RWPE1 (cell line): Measurements from ENCODE around the gene SSBP3.
"Not testable (repeated sequence)": the region's sequence is repeated elsewhere in the genome, so short reads cannot be mapped to it uniquely, and the experiment has no call there.

Experiments used
- CTCF ChIA-PET: fragments of 350-600 bp; sonication (Branson Sonifier 250); formaldehyde crosslinking; extraction: SDS; loops from one replicate; lab custom pipeline; 2021; lab: Yijun Ruan, JAX
- POLR2A ChIA-PET: fragments of 400-600 bp; formaldehyde crosslinking; extraction: SDS; loops from one replicate; lab custom pipeline; 2020; ENCODE audit warnings: antibody characterized with exemption; ENCODE audit not compliant: low non-redundant PET; lab: Yijun Ruan, JAX
- DNase-seq: peaks from one replicate; pipeline ENCODE4 v3.0.0; 2012; ENCODE audit warnings: low spot score
- H3K27ac ChIP-seq: fragments of 450-650 bp; 2 replicates; pipeline ENCODE4 v1.5.1; 2017
- CTCF ChIP-seq: fragments of 450-650 bp; conservative IDR thresholded peaks from 2 replicates; pipeline ENCODE4 v1.5.1; 2017; ENCODE audit warnings: low read depth, mild to moderate bottlenecking

Gene SSBP3

GRCh38 chr1:54406339-54407153 is at the start of gene SSBP3:
Gene SSBP3 (minus strand): TSS chr1:54406394.
- peak; percentile 97 for DNase-seq
- CTCF ChIA-PET: interaction anchor here (0.7 to 2.1 kb wide), 3 partner anchors 72 to 84 kb away, joined by 3 to 18 read pairs (median 4); no protein-coding TSS in a partner anchor
- POLR2A ChIA-PET: interaction anchor here (0.5 to 0.6 kb wide), 2 partner anchors 43 to 334 kb away, joined by 3 read pairs; no protein-coding TSS in a partner anchor
- peak within 1 kb of the TSS; percentile 96 for H3K27ac ChIP-seq
- TF ChIP-seq CTCF: no peak

DNA sequence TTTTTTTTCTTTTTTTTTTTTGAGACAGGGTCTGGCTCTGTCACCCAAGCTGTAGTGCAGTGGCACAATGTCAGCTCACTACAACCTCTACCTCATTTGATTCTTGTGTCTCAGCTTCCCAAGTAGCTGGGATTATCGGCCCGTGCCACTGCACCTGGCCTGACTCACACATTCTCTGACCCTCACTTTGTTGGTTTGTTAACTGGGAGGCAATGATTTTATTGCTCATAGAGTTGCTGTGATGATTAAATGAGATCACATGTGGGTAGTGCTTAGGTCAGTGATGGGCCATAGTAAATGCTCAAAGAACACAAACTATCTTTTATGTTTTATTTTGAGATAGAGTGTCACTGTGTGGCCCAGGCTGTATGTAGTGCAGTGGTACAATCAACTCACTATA is 47.3 kb upstream of the SSBP3 start:
- POLR2A ChIA-PET: no interaction called here
- CTCF ChIA-PET: no interaction called here
- TF ChIP-seq CTCF: no peak
- H3K27ac ChIP-seq: no peak overlapping the region
- DNase-seq: no peak

DNA sequence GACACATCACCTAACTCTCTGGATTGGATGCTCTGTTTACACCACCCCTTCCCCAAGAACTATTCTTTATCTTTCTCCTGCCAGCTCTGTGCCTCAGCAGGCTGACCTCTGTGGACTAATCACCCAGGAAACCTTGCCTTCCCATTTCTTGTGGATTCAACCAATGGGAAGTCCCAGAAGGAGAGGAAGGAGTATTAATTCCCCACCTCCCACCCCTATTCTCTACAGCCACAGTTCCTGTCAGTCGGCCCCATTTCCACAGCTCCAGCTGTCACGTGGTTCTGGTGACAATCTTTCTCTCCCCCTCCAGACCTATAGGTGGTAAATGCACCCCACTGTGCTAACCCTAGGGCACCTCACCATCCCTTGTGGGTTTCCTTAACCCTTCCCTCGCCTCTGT is 46.8 kb upstream of the SSBP3 start:
- no peak for DNase-seq
- ChIA-PET POLR2A (no interaction called here), CTCF (no interaction called here)
- no peak for TF ChIP-seq CTCF
- no peak overlapping the region for H3K27ac ChIP-seq

DNA sequence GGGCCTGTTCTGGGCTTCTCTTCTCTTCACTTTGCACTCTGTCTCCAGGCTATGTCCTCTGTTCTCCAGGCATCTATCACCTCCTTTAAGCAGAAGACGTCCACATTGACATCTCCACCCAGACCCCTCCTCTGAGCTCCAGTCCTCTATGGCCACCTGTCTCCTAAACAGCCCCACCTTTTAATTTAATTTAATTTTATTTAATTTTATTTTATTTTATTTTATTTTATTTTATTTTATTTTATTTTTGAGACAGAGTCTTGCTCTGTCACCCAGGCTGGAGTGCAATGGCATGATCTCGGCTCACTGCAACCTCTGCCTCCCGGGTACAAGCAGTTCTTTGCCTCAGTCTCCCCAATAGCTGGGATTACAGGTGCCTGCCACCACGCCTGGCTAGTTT is 43.2 kb upstream of the SSBP3 start:
- POLR2A ChIA-PET, H3K27ac ChIP-seq, CTCF ChIA-PET, DNase-seq: not testable (repeated sequence)

- H3K27ac ChIP-seq, POLR2A ChIA-PET, CTCF ChIA-PET, DNase-seq: not testable (repeated sequence)
These were observed 42.6 kb upstream of the SSBP3 start for GRCh38 chr1:54448801-54449200.

GRCh38 chr1:54447081-54447480 is 40.9 kb upstream of the SSBP3 start:
- H3K27ac ChIP-seq, DNase-seq, CTCF ChIA-PET, POLR2A ChIA-PET: not testable (repeated sequence)

DNA sequence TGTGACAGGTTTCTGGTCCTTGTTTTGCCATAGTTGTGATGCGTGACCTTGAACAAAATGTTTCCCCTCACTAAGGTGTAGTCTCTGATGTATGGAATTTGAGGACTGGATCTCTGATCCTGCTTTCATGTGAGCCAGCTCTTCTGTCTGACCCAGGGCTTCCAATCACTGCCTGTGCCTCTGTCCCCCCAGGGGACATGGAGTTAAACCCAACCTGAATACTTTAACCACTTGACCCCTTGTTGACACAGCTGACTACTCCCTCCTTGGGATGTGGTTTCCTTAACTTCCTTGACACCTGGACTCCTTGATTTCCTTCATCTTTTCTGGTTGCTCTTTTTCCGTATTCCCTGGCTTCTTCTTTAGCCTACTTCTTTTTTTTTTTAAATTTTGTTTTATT is 36.0 kb upstream of the SSBP3 start:
- ChIA-PET CTCF (interaction anchor here (0.6 to 0.7 kb wide), 2 partner anchors 13 to 317 kb away, joined by 3 read pairs; no protein-coding TSS in a partner anchor), POLR2A (no interaction called here)
- TF ChIP-seq CTCF: no peak
- DNase-seq: no peak
- H3K27ac ChIP-seq: no peak overlapping the region

- TF ChIP-seq CTCF: no peak
- ChIA-PET POLR2A (no interaction called here), CTCF (interaction anchor here (0.5 kb wide), 1 partner anchor 117 kb away, joined by 3 read pairs; no protein-coding TSS in a partner anchor)
- DNase-seq: no peak
- no peak overlapping the region for H3K27ac ChIP-seq
These were observed 33.5 kb upstream of the SSBP3 start for GRCh38 chr1:54439550-54440223.
